Measurements from ENCODE around the gene AFDN.

The AFDN gene

GRCh38 chr6:167953551-167953950, 126.8 kb downstream of the AFDN start:
- no peak for TF ChIP-seq EZH2phosphoT487 (conservative IDR thresholded peaks at IDR 0.05; ENCODE audit: low read length)
- TF ChIP-seq CTCF (IDR thresholded peaks at IDR 0.05; ENCODE audit: insufficient read depth, low read length, poor library complexity, severe bottlenecking): no peak
- Histone ChIP-seq H3K27ac (ENCODE audit: low read depth, low read length) (no peak overlapping the region), H3K36me3 (ENCODE audit: low read length) (no peaks in the 10 kb centered on the region), H2AFZ (ENCODE audit: low read depth, low read length, severe bottlenecking) (no peak overlapping the region), H3K27me3 (ENCODE audit: low read length) (no peaks in the 10 kb centered on the region), H3K9ac (ENCODE audit: low read length) (no peak overlapping the region), H3K4me3 (ENCODE audit: insufficient read depth, low read length, poor library complexity, severe bottlenecking) (no peak overlapping the region), H3K4me2 (ENCODE audit: low read depth, low read length, poor library complexity, severe bottlenecking) (no peak overlapping the region), H4K20me1 (ENCODE audit: low read depth, low read length) (no peaks in the 10 kb centered on the region), H3K9me2 (replicated peaks; ENCODE audit: insufficient read depth, low read length) (no peaks in the 10 kb centered on the region), H3K9me3 (ENCODE audit: insufficient read depth, low read length) (no peaks in the 10 kb centered on the region), H3K79me2 (ENCODE audit: insufficient read depth, low read length) (no peaks in the 10 kb centered on the region), H3F3A (ENCODE audit: insufficient read depth) (no peaks in the 10 kb centered on the region)

GRCh38 chr6:167954151-167954550, 127.4 kb downstream of the AFDN start:
- Histone ChIP-seq H3K27me3 (ENCODE audit: low read length) (no peaks in the 10 kb centered on the region), H3K4me2 (ENCODE audit: low read depth, low read length, poor library complexity, severe bottlenecking) (no peak overlapping the region), H3K27ac (ENCODE audit: low read depth, low read length) (no peak overlapping the region), H3K9ac (ENCODE audit: low read length) (no peak overlapping the region), H3K36me3 (ENCODE audit: low read length) (no peaks in the 10 kb centered on the region), H3K4me3 (ENCODE audit: insufficient read depth, low read length, poor library complexity, severe bottlenecking) (no peak overlapping the region), H3K9me2 (replicated peaks; ENCODE audit: insufficient read depth, low read length) (no peaks in the 10 kb centered on the region), H3K9me3 (ENCODE audit: insufficient read depth, low read length) (no peaks in the 10 kb centered on the region), H3F3A (ENCODE audit: insufficient read depth) (no peaks in the 10 kb centered on the region), H2AFZ (ENCODE audit: low read depth, low read length, severe bottlenecking) (no peak overlapping the region), H3K79me2 (ENCODE audit: insufficient read depth, low read length) (no peaks in the 10 kb centered on the region), H4K20me1 (ENCODE audit: low read depth, low read length) (no peaks in the 10 kb centered on the region)
- TF ChIP-seq CTCF (IDR thresholded peaks at IDR 0.05; ENCODE audit: insufficient read depth, low read length, poor library complexity, severe bottlenecking): no peak
- TF ChIP-seq EZH2phosphoT487 (conservative IDR thresholded peaks at IDR 0.05; ENCODE audit: low read length): no peak

- H3K79me2 ChIP-seq (ENCODE audit: insufficient read depth, low read length): no peaks in the 10 kb centered on the region
- H4K20me1 ChIP-seq (ENCODE audit: low read depth, low read length): no peaks in the 10 kb centered on the region
- H3K9ac ChIP-seq (ENCODE audit: low read length): no peak overlapping the region
- no peaks in the 10 kb centered on the region for H3K27me3 ChIP-seq (ENCODE audit: low read length)
- no peak overlapping the region for H2AFZ ChIP-seq (ENCODE audit: low read depth, low read length, severe bottlenecking)
- no peak overlapping the region for H3K4me3 ChIP-seq (ENCODE audit: insufficient read depth, low read length, poor library complexity, severe bottlenecking)
- no peak overlapping the region for H3K27ac ChIP-seq (ENCODE audit: low read depth, low read length)
- no peaks in the 10 kb centered on the region for H3K36me3 ChIP-seq (ENCODE audit: low read length)
- no peak overlapping the region for H3K4me2 ChIP-seq (ENCODE audit: low read depth, low read length, poor library complexity, severe bottlenecking)
- TF ChIP-seq CTCF (IDR thresholded peaks at IDR 0.05; ENCODE audit: insufficient read depth, low read length, poor library complexity, severe bottlenecking): no peak
- TF ChIP-seq EZH2phosphoT487 (conservative IDR thresholded peaks at IDR 0.05; ENCODE audit: low read length): no peak
- H3K9me2 ChIP-seq (replicated peaks; ENCODE audit: insufficient read depth, low read length): no peaks in the 10 kb centered on the region
- no peaks in the 10 kb centered on the region for H3K9me3 ChIP-seq (ENCODE audit: insufficient read depth, low read length)
- no peaks in the 10 kb centered on the region for H3F3A ChIP-seq (ENCODE audit: insufficient read depth)
These were observed 129.8 kb downstream of the AFDN start for GRCh38 chr6:167956491-167956890.

Data from SU-DHL-6 (cell line).